Measurements from ENCODE around the gene VTCN1. TPM values are rescaled to one million over a fixed set of nuclear protein-coding genes. Genes with fewer than 3 reads are reported as not detected.

VTCN1 gene
- polyA plus RNA-seq, 2 of the 4 experiments (the other 2 are of a cell fraction): 0.04 to 0.18 TPM

- TF ChIP-seq NFE2L2 (conservative IDR thresholded peaks at IDR 0.05; ENCODE audit: low read length) (no peak), NPAS2 (CRISPR knock-in tag; IDR thresholded peaks at IDR 0.05; ENCODE audit: borderline replicate concordance) (no peak), BHLHE40 (IDR thresholded peaks at IDR 0.05; ENCODE audit: low read depth, low read length) (no peak)
These were observed 32.0 kb downstream of the VTCN1 start (continued) for GRCh38 chr1:117178756-117179155.

GRCh38 chr1:117177376-117177775 lies 33.4 kb downstream of the VTCN1 start:
- ATAC-seq (no peak), DNase-seq (ENCODE audit: low read depth in 1 of 2, low spot score in 1 of 2) (no peak), FAIRE-seq (no peak)
- Histone ChIP-seq H3K9me3 (no peaks in the 10 kb centered on the region), H3K4me2 (no peak overlapping the region), H3K4me3 (no peak overlapping the region), H3K4me1 (no peaks in the 10 kb centered on the region), H3K27ac (no peak overlapping the region)
- POLR2A ChIA-PET: no interaction called here
- TF ChIP-seq HOXB13 (CRISPR knock-in tag; IDR thresholded peaks at IDR 0.05; ENCODE audit: low read depth) (no peak), EP300 (IDR thresholded peaks at IDR 0.05) (no peak), BHLHE40 (IDR thresholded peaks at IDR 0.05; ENCODE audit: low read depth, low read length) (no peak)
- TF ChIP-seq, protein P1, sequence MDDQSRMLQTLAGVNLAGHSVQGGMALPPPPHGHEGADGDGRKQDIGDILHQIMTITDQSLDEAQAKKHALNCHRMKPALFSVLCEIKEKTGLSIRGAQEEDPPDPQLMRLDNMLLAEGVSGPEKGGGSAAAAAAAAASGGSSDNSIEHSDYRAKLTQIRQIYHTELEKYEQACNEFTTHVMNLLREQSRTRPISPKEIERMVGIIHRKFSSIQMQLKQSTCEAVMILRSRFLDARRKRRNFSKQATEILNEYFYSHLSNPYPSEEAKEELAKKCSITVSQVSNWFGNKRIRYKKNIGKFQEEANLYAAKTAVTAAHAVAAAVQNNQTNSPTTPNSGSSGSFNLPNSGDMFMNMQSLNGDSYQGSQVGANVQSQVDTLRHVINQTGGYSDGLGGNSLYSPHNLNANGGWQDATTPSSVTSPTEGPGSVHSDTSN (IDR thresholded peaks at IDR 0.05): no peak
- CTCF ChIA-PET: no interaction called here
- 54% methylated on average over 1 of the region's 1 CpG for whole genome bisulfite sequencing (ENCODE audit: missing lambda C conversion rate)

- CTCF ChIA-PET: no interaction called here
- Histone ChIP-seq H3K4me1 (no peaks in the 10 kb centered on the region), H3K27ac (no peak overlapping the region), H3K9me3 (no peaks in the 10 kb centered on the region), H3K4me3 (no peak overlapping the region), H3K4me2 (no peak overlapping the region)
- POLR2A ChIA-PET: no interaction called here
- WGBS (ENCODE audit: missing lambda C conversion rate): 84% methylated on average over 6 of the region's 6 CpGs
- TF ChIP-seq MAFK (IDR thresholded peaks at IDR 0.05; ENCODE audit: partially characterized antibody) (no peak), EHF (CRISPR knock-in tag; IDR thresholded peaks at IDR 0.05) (no peak), CBX8 (IDR thresholded peaks at IDR 0.05) (no peak), EHMT2 (IDR thresholded peaks at IDR 0.05; ENCODE audit: low read depth) (no peak), GATA3 (IDR thresholded peaks at IDR 0.05; ENCODE audit: borderline replicate concordance) (no peak), HEYL (CRISPR knock-in tag; IDR thresholded peaks at IDR 0.05) (no peak)
- TF ChIP-seq, protein P2, sequence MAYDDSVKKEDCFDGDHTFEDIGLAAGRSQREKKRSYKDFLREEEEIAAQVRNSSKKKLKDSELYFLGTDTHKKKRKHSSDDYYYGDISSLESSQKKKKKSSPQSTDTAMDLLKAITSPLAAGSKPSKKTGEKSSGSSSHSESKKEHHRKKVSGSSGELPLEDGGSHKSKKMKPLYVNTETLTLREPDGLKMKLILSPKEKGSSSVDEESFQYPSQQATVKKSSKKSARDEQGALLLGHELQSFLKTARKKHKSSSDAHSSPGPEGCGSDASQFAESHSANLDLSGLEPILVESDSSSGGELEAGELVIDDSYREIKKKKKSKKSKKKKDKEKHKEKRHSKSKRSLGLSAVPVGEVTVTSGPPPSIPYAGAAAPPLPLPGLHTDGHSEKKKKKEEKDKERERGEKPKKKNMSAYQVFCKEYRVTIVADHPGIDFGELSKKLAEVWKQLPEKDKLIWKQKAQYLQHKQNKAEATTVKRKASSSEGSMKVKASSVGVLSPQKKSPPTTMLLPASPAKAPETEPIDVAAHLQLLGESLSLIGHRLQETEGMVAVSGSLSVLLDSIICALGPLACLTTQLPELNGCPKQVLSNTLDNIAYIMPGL (CRISPR knock-in tag; IDR thresholded peaks at IDR 0.05; ENCODE audit: borderline replicate concordance): no peak
- DNase-seq (ENCODE audit: low read depth in 1 of 2, low spot score in 1 of 2) (no peak), FAIRE-seq (no peak), ATAC-seq (no peak)
These were observed 34.1 kb downstream of the VTCN1 start for GRCh38 chr1:117176579-117176978.

GRCh38 chr1:117174851-117175250 lies 35.9 kb downstream of the VTCN1 start:
- no peak for ATAC-seq
- no peak overlapping the region for H3K4me3 ChIP-seq
- no peaks in the 10 kb centered on the region for H3K9me3 ChIP-seq
- WGBS (ENCODE audit: missing lambda C conversion rate): 87% methylated on average over 4 of the region's 4 CpGs
- ChIA-PET CTCF (interaction anchor here (1.2 kb wide), 1 partner anchor 110 kb away, joined by 3 read pairs; no protein-coding TSS in a partner anchor), POLR2A (no interaction called here)
- no peak for FAIRE-seq
- TF ChIP-seq, protein P3, sequence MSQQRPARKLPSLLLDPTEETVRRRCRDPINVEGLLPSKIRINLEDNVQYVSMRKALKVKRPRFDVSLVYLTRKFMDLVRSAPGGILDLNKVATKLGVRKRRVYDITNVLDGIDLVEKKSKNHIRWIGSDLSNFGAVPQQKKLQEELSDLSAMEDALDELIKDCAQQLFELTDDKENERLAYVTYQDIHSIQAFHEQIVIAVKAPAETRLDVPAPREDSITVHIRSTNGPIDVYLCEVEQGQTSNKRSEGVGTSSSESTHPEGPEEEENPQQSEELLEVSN (IDR thresholded peaks at IDR 0.05; ENCODE audit: borderline replicate concordance, low read depth): no peak
- TF ChIP-seq FOSB (CRISPR knock-in tag; IDR thresholded peaks at IDR 0.05): no peak
- TF ChIP-seq MAFK (IDR thresholded peaks at IDR 0.05; ENCODE audit: partially characterized antibody): no peak
- no peak for TF ChIP-seq NPAS2 (CRISPR knock-in tag; IDR thresholded peaks at IDR 0.05; ENCODE audit: borderline replicate concordance)
- no peak for TF ChIP-seq SMC3 (IDR thresholded peaks at IDR 0.05)
- TF ChIP-seq MAZ (IDR thresholded peaks at IDR 0.05; ENCODE audit: borderline replicate concordance, low read depth, low read length): no peak
- TF ChIP-seq BCL3 (IDR thresholded peaks at IDR 0.05): no peak
- TF ChIP-seq RAD21 (conservative IDR thresholded peaks at IDR 0.05 in 1 of 2, IDR thresholded peaks at IDR 0.05 in 1 of 2): no peak
- TF ChIP-seq HDAC2 (IDR thresholded peaks at IDR 0.05): no peak
- DNase-seq (ENCODE audit: low read depth in 1 of 2, low spot score in 1 of 2): no peak
- no peaks in the 10 kb centered on the region for H3K4me1 ChIP-seq
- H3K27ac ChIP-seq: no peak overlapping the region
- no peak overlapping the region for H3K4me2 ChIP-seq

Data from A549 (cell line).